WTC11 (cell line): ENCODE results near the gene P4HB. TPM values are rescaled to one million over a fixed set of nuclear protein-coding genes. Genes with fewer than 3 reads are reported as not detected.

Experiments
- ATAC-seq: fragments of 200-7000 bp; cut with Tn5 transposase; 2 replicates; pipeline ENCODE4 v1.10.0; 2021; ENCODE audit warnings: mild to moderate bottlenecking, moderate library complexity
- CTCF ChIA-PET: fragments of 300-600 bp; sonication (Branson Sonifier 250); formaldehyde crosslinking; loops from one replicate; lab custom pipeline; 2021; ENCODE audit warnings: antibody characterized with exemption; lab: Charles Lee
- POLR2A ChIA-PET: fragments of 350-600 bp; sonication (Branson Sonifier 250); formaldehyde crosslinking; loops from one replicate; lab custom pipeline; 2021; ENCODE audit warnings: antibody characterized with exemption; lab: Charles Lee
- DNase-seq: peaks from one replicate; pipeline ENCODE4 v3.0.0; 2021; ENCODE audit warnings: low spot score
- H3K27ac Mint-ChIP-seq: 2 replicates; pipeline ENCODE4 v1.8.0; 2021; ENCODE audit warnings: mixed read lengths
- H3K27me3 Mint-ChIP-seq: 2 replicates; pipeline ENCODE4 v1.8.0; 2021; ENCODE audit warnings: low read depth, mild to moderate bottlenecking, moderate library complexity, mixed read lengths
- H3K36me3 Mint-ChIP-seq: 2 replicates; pipeline ENCODE4 v1.8.0; 2021; ENCODE audit warnings: mixed read lengths
- H3K4me1 Mint-ChIP-seq: 2 replicates; pipeline ENCODE4 v1.8.0; 2022; ENCODE audit warnings: mixed read lengths
- H3K4me3 Mint-ChIP-seq: 2 replicates; pipeline ENCODE4 v1.8.0; 2021; ENCODE audit warnings: mild to moderate bottlenecking, moderate library complexity, mixed read lengths
- H3K9me3 Mint-ChIP-seq: 2 replicates; pipeline ENCODE4 v1.8.0; 2021; ENCODE audit warnings: mixed read lengths
- CREM ChIP-seq: sonication (generic); formaldehyde crosslinking; IDR thresholded peaks from 2 replicates; pipeline ENCODE4 v1.8.1; 2022; ENCODE audit warnings: mild to moderate bottlenecking, missing genetic modification reagents, moderate library complexity
- ELF4 ChIP-seq: sonication (generic); formaldehyde crosslinking; IDR thresholded peaks from 2 replicates; pipeline ENCODE4 v1.8.1; 2022; ENCODE audit warnings: low read depth, mild to moderate bottlenecking, moderate library complexity, missing genetic modification reagents
- FOXK1 ChIP-seq: sonication (generic); formaldehyde crosslinking; IDR thresholded peaks from 2 replicates; pipeline ENCODE4 v1.8.0; 2022; ENCODE audit warnings: mild to moderate bottlenecking, moderate library complexity, missing genetic modification reagents
- JAZF1 ChIP-seq: fragments of 250-450 bp; sonication (Bioruptor Pico); IDR thresholded peaks from 2 replicates; pipeline ENCODE4 v1.9.0; 2021; ENCODE audit warnings: moderate library complexity, mild to moderate bottlenecking, inconsistent platforms
- NFE2L1 ChIP-seq: sonication (generic); formaldehyde crosslinking; IDR thresholded peaks from 2 replicates; pipeline ENCODE4 v1.8.1; 2023; ENCODE audit warnings: missing genetic modification reagents
- NFYB ChIP-seq: sonication (generic); formaldehyde crosslinking; conservative IDR thresholded peaks from 2 replicates; pipeline ENCODE4 v1.8.0; 2022; ENCODE audit warnings: low read depth, missing genetic modification reagents
- OVOL2 ChIP-seq: fragments of 250-450 bp; sonication (Bioruptor Pico); IDR thresholded peaks from 2 replicates; pipeline ENCODE4 v1.9.0; 2021; ENCODE audit warnings: mild to moderate bottlenecking, borderline replicate concordance
- PRDM15 ChIP-seq: sonication (generic); formaldehyde crosslinking; IDR thresholded peaks from 2 replicates; pipeline ENCODE4 v1.8.0; 2022; ENCODE audit warnings: missing genetic modification reagents
- PREB ChIP-seq: sonication (generic); formaldehyde crosslinking; IDR thresholded peaks from 2 replicates; pipeline ENCODE4 v1.8.1; 2022; ENCODE audit warnings: mild to moderate bottlenecking, missing genetic modification reagents, moderate library complexity, borderline replicate concordance
- RELA ChIP-seq: sonication (generic); formaldehyde crosslinking; IDR thresholded peaks from 2 replicates; pipeline ENCODE4 v1.8.1; 2022; ENCODE audit warnings: missing genetic modification reagents, mild to moderate bottlenecking, borderline replicate concordance
- SMAD4 ChIP-seq: sonication (generic); formaldehyde crosslinking; IDR thresholded peaks from 2 replicates; pipeline ENCODE4 v1.8.0; 2022; ENCODE audit warnings: mild to moderate bottlenecking, missing genetic modification reagents
- STAT6 ChIP-seq: sonication (generic); formaldehyde crosslinking; conservative IDR thresholded peaks from 2 replicates; pipeline ENCODE4 v1.8.1; 2023; ENCODE audit warnings: mild to moderate bottlenecking, low read depth, missing genetic modification reagents, moderate library complexity
- ZBTB21 ChIP-seq: sonication (generic); formaldehyde crosslinking; IDR thresholded peaks from 2 replicates; pipeline ENCODE4 v1.8.1; 2023; ENCODE audit warnings: mild to moderate bottlenecking, missing genetic modification reagents, borderline replicate concordance
- ZNF423 ChIP-seq: fragments of 250-450 bp; sonication (Bioruptor Pico); IDR thresholded peaks from 2 replicates; pipeline ENCODE4 v2.1.2; 2022; ENCODE audit warnings: mild to moderate bottlenecking, moderate library complexity
- ZNF512 ChIP-seq: sonication (generic); formaldehyde crosslinking; IDR thresholded peaks from 2 replicates; pipeline ENCODE4 v1.8.1; 2022; ENCODE audit warnings: missing genetic modification reagents, borderline replicate concordance
- total RNA-seq: library from RNA; stranded (reverse); gene quantifications from 3 replicates; pipeline ENCODE4 v1.2.3, GENCODE V29; 2021
- TF ChIP-seq, protein P1 (sequence below): fragments of 250-450 bp; sonication (Bioruptor Pico); IDR thresholded peaks from 2 replicates; pipeline ENCODE4 v1.9.0; 2021; ENCODE audit warnings: mild to moderate bottlenecking
- TF ChIP-seq, protein P2 (sequence below): sonication (generic); formaldehyde crosslinking; IDR thresholded peaks from 2 replicates; pipeline ENCODE4 v1.8.0; 2022; ENCODE audit warnings: mild to moderate bottlenecking, missing genetic modification reagents
- TF ChIP-seq, protein P3 (sequence below): sonication (generic); formaldehyde crosslinking; IDR thresholded peaks from 2 replicates; pipeline ENCODE4 v1.8.0; 2023; ENCODE audit warnings: mild to moderate bottlenecking, missing genetic modification reagents
- TF ChIP-seq, protein P4 (sequence below): sonication (generic); formaldehyde crosslinking; IDR thresholded peaks from 2 replicates; pipeline ENCODE4 v1.8.1; 2023; ENCODE audit warnings: mild to moderate bottlenecking, missing genetic modification reagents

Gene P4HB
- total RNA-seq, 1 experiment from 2014 or later = 380 TPM

- DNase-seq = peak; percentile 82
- H3K4me1 Mint-ChIP-seq = peaks cover 16% of the 10 kb centered on the region
- ATAC-seq = no peak
- H3K27ac Mint-ChIP-seq = peak overlapping the region; percentile 53
- ChIA-PET CTCF (interaction anchor here (1.2 kb wide), 1 partner anchor 43 kb away, joined by 3 read pairs; no protein-coding TSS in a partner anchor), POLR2A (interaction anchor here (0.6 to 2.1 kb wide), 2 partner anchors 20 to 135 kb away, joined by 3 to 6 read pairs; partner anchors contain the start of genes ALYREF and ANAPC11)
- peak overlapping the region; percentile 77 for H3K4me3 Mint-ChIP-seq
- no peaks in the 10 kb centered on the region; the same call in 1 of the 2 replicates for H3K27me3 Mint-ChIP-seq
- no peaks in the 10 kb centered on the region for H3K9me3 Mint-ChIP-seq
- H3K36me3 Mint-ChIP-seq = no peaks in the 10 kb centered on the region
- no peak for TF ChIP-seq STAT6 (CRISPR knock-in tag)
- TF ChIP-seq OVOL2 (CRISPR knock-in tag) = no peak
- TF ChIP-seq PRDM15 (CRISPR knock-in tag) = no peak
- TF ChIP-seq SMAD4 = peak; percentile 84
- TF ChIP-seq ZNF423 (CRISPR knock-in tag) = no peak
- TF ChIP-seq, protein P1, sequence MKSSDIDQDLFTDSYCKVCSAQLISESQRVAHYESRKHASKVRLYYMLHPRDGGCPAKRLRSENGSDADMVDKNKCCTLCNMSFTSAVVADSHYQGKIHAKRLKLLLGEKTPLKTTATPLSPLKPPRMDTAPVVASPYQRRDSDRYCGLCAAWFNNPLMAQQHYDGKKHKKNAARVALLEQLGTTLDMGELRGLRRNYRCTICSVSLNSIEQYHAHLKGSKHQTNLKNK = no peak
- TF ChIP-seq JAZF1 (CRISPR knock-in tag) = no peak
- TF ChIP-seq ZNF512 (CRISPR knock-in tag) = no peak
- TF ChIP-seq, protein P2, sequence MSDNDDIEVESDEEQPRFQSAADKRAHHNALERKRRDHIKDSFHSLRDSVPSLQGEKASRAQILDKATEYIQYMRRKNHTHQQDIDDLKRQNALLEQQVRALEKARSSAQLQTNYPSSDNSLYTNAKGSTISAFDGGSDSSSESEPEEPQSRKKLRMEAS = peak; percentile 97
- TF ChIP-seq RELA (CRISPR knock-in tag) = peak; percentile 91; the same call in 1 of the 2 replicates
- peak; percentile 81 for TF ChIP-seq FOXK1
- TF ChIP-seq ELF4 = 0 out of 2 replicates have a peak, but pooled peaks have one; percentile 85
- no peak; the same call in 1 of the 2 replicates for TF ChIP-seq NFYB (CRISPR knock-in tag)
- TF ChIP-seq ZBTB21 (CRISPR knock-in tag) = peak; percentile 68; the same call in 1 of the 2 replicates
- TF ChIP-seq NFE2L1 = peak; percentile 78; the same call in 1 of the 2 replicates
- peak; percentile 83; the same call in 1 of the 2 replicates for TF ChIP-seq PREB
- TF ChIP-seq, protein P3, sequence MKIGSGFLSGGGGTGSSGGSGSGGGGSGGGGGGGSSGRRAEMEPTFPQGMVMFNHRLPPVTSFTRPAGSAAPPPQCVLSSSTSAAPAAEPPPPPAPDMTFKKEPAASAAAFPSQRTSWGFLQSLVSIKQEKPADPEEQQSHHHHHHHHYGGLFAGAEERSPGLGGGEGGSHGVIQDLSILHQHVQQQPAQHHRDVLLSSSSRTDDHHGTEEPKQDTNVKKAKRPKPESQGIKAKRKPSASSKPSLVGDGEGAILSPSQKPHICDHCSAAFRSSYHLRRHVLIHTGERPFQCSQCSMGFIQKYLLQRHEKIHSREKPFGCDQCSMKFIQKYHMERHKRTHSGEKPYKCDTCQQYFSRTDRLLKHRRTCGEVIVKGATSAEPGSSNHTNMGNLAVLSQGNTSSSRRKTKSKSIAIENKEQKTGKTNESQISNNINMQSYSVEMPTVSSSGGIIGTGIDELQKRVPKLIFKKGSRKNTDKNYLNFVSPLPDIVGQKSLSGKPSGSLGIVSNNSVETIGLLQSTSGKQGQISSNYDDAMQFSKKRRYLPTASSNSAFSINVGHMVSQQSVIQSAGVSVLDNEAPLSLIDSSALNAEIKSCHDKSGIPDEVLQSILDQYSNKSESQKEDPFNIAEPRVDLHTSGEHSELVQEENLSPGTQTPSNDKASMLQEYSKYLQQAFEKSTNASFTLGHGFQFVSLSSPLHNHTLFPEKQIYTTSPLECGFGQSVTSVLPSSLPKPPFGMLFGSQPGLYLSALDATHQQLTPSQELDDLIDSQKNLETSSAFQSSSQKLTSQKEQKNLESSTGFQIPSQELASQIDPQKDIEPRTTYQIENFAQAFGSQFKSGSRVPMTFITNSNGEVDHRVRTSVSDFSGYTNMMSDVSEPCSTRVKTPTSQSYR (CRISPR knock-in tag) = no peak
- peak; percentile 65 for TF ChIP-seq CREM (CRISPR knock-in tag)
- TF ChIP-seq, protein P4, sequence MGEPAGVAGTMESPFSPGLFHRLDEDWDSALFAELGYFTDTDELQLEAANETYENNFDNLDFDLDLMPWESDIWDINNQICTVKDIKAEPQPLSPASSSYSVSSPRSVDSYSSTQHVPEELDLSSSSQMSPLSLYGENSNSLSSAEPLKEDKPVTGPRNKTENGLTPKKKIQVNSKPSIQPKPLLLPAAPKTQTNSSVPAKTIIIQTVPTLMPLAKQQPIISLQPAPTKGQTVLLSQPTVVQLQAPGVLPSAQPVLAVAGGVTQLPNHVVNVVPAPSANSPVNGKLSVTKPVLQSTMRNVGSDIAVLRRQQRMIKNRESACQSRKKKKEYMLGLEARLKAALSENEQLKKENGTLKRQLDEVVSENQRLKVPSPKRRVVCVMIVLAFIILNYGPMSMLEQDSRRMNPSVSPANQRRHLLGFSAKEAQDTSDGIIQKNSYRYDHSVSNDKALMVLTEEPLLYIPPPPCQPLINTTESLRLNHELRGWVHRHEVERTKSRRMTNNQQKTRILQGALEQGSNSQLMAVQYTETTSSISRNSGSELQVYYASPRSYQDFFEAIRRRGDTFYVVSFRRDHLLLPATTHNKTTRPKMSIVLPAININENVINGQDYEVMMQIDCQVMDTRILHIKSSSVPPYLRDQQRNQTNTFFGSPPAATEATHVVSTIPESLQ = no peak
These were observed 11.3 kb upstream of the P4HB start for GRCh38 chr17:81871387-81872230.
